Kidney tubule cell (primary cell): Measurements from ENCODE around the gene ROBO2.
"Not testable (repeated sequence)": the region's sequence is repeated elsewhere in the genome, so short reads cannot be mapped to it uniquely, and the experiment has no call there.

ENCODE experiments used
- DNase-seq: peaks from one replicate; pipeline ENCODE4 v3.0.0-alpha.2; 2018; ENCODE audit warnings: low spot score

ROBO2 gene

GRCh38 chr3:77328690-77329089 lies 288.8 kb downstream of the ROBO2 start:
- DNase-seq = no peak

- no peak for DNase-seq
Observed at GRCh38 chr3:77329116-77329515, 289.2 kb downstream of the ROBO2 start.

GRCh38 chr3:77338195-77338594 lies 298.3 kb downstream of the ROBO2 start:
- no peak for DNase-seq

GRCh38 chr3:77342027-77342426 lies 302.1 kb downstream of the ROBO2 start:
- no peak for DNase-seq

- DNase-seq = no peak
Observed at GRCh38 chr3:77342688-77343087, 302.8 kb downstream of the ROBO2 start.

- no peak for DNase-seq
Observed at GRCh38 chr3:77345009-77345408, 305.1 kb downstream of the ROBO2 start.

GRCh38 chr3:77348244-77348855 lies 308.5 kb downstream of the ROBO2 start:
- peak; percentile 50 for DNase-seq

- no peak for DNase-seq
Observed at GRCh38 chr3:77354958-77355357, 315.1 kb downstream of the ROBO2 start.

- DNase-seq = peak; percentile 19
Observed at GRCh38 chr3:77362936-77363335, 323.0 kb downstream of the ROBO2 start.

GRCh38 chr3:77365152-77365551 lies 325.3 kb downstream of the ROBO2 start:
- DNase-seq = no peak

- peak; percentile 60 for DNase-seq
Observed at GRCh38 chr3:77370413-77370812, 330.5 kb downstream of the ROBO2 start.

GRCh38 chr3:77372018-77372417 lies 332.1 kb downstream of the ROBO2 start:
- no peak for DNase-seq

- DNase-seq = no peak
Observed at GRCh38 chr3:77372634-77373346, 332.9 kb downstream of the ROBO2 start.

GRCh38 chr3:77373619-77374018 lies 333.7 kb downstream of the ROBO2 start:
- no peak for DNase-seq

GRCh38 chr3:77376511-77376910 lies 336.6 kb downstream of the ROBO2 start:
- no peak for DNase-seq

GRCh38 chr3:77377717-77378116 lies 337.8 kb downstream of the ROBO2 start:
- DNase-seq = no peak

GRCh38 chr3:77380136-77380535 lies 340.2 kb downstream of the ROBO2 start:
- DNase-seq = no peak

GRCh38 chr3:77381431-77381830 lies 341.5 kb downstream of the ROBO2 start:
- no peak for DNase-seq

GRCh38 chr3:77392181-77392580 lies 352.3 kb downstream of the ROBO2 start:
- no peak for DNase-seq

GRCh38 chr3:77394046-77394445 lies 354.1 kb downstream of the ROBO2 start:
- no peak for DNase-seq

- DNase-seq = no peak
Observed at GRCh38 chr3:77404871-77405270, 365.0 kb downstream of the ROBO2 start.

GRCh38 chr3:77407441-77407840 lies 367.5 kb downstream of the ROBO2 start:
- DNase-seq = no peak

- not testable (repeated sequence) for DNase-seq
Observed at GRCh38 chr3:77410334-77410733, 370.4 kb downstream of the ROBO2 start.

- peak; percentile 69 for DNase-seq
Observed at GRCh38 chr3:77411334-77411733, 371.4 kb downstream of the ROBO2 start.
